Sigmoid colon (tissue), 4 donors: ENCODE data around the gene HELZ2.

ENCODE experiments used
- EP300 ChIP-seq, 4 donors: sonication (generic); formaldehyde crosslinking; IDR thresholded peaks; one replicate each; pipeline ENCODE4 v1.6.1; 2017; ENCODE audit warnings: antibody characterized with exemption in 4 of 4
- TF ChIP-seq, protein P1 (sequence below), 4 experiments: fragments of 450-650 bp in 3 of 4; fragments of 200-600 bp in 1 of 4; IDR thresholded peaks; one replicate each; pipeline ENCODE4 v1.5.1; 2016 to 2019; ENCODE audit warnings: antibody characterized with exemption in 4 of 4, mild to moderate bottlenecking in 3 of 4, moderate library complexity in 2 of 4

DNA sequence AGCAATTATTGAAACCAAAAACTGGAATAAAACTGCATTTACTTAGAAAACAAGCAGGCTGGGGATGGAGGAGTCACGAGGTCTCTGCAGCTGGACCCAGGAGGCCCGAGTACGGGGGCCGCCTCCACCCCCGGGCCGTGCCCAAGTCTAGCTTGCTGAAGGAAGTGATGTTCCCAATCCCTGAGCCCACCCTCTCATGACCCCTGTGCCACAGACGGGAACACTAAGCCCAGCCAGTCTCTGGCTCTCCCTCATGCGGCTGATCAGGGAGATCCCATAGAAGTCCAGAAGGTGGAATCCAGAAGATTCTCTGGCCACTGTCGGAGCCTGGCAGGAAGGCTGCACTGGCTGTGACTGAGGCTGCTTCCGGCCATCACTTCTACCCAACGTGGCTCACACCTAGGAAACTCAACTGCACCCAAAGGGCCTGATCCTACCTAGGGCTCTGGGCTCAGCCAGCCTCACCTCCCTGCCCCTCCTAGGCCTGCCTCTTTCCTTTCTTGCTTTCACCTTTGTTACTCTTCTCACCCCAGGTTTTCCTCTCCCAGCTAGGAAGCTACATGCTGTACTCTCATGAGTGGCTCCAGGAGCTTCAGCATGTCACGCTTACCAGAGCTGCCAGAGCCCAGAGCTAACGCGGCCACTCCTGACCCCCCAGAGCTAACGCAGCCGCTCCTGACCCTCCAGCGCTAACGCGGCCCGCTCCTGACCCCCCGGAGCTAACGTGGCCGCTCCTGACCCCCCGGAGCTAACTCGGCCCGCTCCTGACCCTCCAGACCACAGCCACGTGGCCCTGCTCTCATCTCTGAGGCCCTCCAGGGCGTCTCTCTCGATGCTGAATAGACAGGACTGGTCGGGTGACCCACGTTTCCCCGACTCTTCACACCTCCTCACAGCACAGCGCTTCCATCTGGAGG, 24.7 kb upstream of the HELZ2 start:
- TF ChIP-seq, protein P1, sequence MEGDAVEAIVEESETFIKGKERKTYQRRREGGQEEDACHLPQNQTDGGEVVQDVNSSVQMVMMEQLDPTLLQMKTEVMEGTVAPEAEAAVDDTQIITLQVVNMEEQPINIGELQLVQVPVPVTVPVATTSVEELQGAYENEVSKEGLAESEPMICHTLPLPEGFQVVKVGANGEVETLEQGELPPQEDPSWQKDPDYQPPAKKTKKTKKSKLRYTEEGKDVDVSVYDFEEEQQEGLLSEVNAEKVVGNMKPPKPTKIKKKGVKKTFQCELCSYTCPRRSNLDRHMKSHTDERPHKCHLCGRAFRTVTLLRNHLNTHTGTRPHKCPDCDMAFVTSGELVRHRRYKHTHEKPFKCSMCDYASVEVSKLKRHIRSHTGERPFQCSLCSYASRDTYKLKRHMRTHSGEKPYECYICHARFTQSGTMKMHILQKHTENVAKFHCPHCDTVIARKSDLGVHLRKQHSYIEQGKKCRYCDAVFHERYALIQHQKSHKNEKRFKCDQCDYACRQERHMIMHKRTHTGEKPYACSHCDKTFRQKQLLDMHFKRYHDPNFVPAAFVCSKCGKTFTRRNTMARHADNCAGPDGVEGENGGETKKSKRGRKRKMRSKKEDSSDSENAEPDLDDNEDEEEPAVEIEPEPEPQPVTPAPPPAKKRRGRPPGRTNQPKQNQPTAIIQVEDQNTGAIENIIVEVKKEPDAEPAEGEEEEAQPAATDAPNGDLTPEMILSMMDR (IDR thresholded peaks at IDR 0.05) = no peak
- TF ChIP-seq EP300 (IDR thresholded peaks at IDR 0.05) = no peak
